Activated naive CD8-positive, alpha-beta T cell treated with anti-CD3 and anti-CD28 coated beads, Interleukin-2, amount 10 ng/mL, durations not matched to agents 7 days and 5 days (primary cell): Measurements from ENCODE around the gene PRKCA. TPM values are rescaled to one million over a fixed set of nuclear protein-coding genes. Genes with fewer than 3 reads are reported as not detected.

Experiments used
- ATAC-seq: fragments of 150-1000 bp; cut with Tn5 transposase; one replicate; pipeline ENCODE4 v1.10.0; 2021; ENCODE audit warnings: low read depth, moderate library complexity
- POLR2A ChIA-PET: fragments of 350-600 bp; sonication (Branson Sonifier 250); formaldehyde crosslinking; loops from one replicate; lab custom pipeline; 2021; ENCODE audit warnings: antibody characterized with exemption; lab: Charles Lee
- DNase-seq: peaks from one replicate; pipeline ENCODE4 v3.0.0; 2021
- H3K27ac Mint-ChIP-seq: one replicate; pipeline ENCODE4 v1.8.0; 2022; ENCODE audit warnings: mild to moderate bottlenecking, mixed read lengths
- H3K27me3 Mint-ChIP-seq: one replicate; pipeline ENCODE4 v1.8.0; 2022; ENCODE audit warnings: mild to moderate bottlenecking, moderate library complexity, mixed read lengths
- H3K36me3 Mint-ChIP-seq: one replicate; pipeline ENCODE4 v1.8.0; 2021; ENCODE audit warnings: mild to moderate bottlenecking, mixed read lengths
- H3K4me1 Mint-ChIP-seq: one replicate; pipeline ENCODE4 v1.8.0; 2021; ENCODE audit warnings: mixed read lengths
- H3K4me3 Mint-ChIP-seq: one replicate; pipeline ENCODE4 v1.8.0; 2022; ENCODE audit warnings: mild to moderate bottlenecking, moderate library complexity, mixed read lengths
- H3K9me3 Mint-ChIP-seq: one replicate; pipeline ENCODE4 v1.8.0; 2021; ENCODE audit warnings: mixed read lengths
- total RNA-seq, 2 experiments: library from RNA; stranded (reverse); gene quantifications; one replicate each; pipeline ENCODE4 v1.2.3, GENCODE V29; 2021

The PRKCA gene
- total RNA-seq, 2 experiments from 2014 or later, result 66.1 to 66.5 TPM

DNA sequence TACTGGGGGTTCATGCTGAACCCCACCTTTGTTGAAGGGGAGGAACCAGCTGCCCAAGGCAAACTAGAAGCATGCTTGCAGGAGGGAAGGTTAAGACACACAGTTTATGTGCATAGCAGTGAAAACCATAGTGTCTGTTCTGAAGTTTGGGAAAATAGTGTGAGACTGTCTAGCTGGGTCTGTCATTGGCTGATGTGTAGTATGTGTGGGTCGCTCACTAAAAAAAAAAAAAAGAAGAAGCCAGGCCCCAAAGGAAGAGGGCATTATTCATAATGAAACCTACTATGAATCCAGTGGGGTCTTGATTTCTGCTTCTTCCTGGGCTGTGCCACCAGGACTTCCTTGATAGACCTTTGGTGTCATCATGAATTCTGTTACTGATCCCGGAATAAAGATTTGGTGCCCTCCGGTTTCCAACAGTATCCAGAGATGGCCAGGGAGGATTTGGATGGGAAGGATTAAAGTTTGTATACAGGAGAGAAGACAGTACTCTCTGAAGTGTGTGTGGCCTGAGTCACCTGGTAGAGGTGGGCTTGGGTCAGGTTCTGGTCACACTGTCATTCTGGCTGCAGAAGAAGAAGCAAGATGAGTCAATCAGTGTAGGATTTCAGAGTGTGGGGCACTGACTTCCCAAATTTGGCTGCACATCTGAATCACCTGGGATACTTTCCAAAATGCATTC is 220.3 kb downstream of the PRKCA start:
- peaks cover 40% of the 10 kb centered on the region for H3K4me1 Mint-ChIP-seq
- ATAC-seq, result peak; percentile 23
- POLR2A ChIA-PET, result no interaction called here
- peaks cover 15% of the 10 kb centered on the region for H3K36me3 Mint-ChIP-seq
- H3K4me3 Mint-ChIP-seq, result peak overlapping the region; percentile 1
- no peaks in the 10 kb centered on the region for H3K9me3 Mint-ChIP-seq
- H3K27me3 Mint-ChIP-seq, result no peaks in the 10 kb centered on the region
- H3K27ac Mint-ChIP-seq, result no peak overlapping the region
- no peak for DNase-seq

DNA sequence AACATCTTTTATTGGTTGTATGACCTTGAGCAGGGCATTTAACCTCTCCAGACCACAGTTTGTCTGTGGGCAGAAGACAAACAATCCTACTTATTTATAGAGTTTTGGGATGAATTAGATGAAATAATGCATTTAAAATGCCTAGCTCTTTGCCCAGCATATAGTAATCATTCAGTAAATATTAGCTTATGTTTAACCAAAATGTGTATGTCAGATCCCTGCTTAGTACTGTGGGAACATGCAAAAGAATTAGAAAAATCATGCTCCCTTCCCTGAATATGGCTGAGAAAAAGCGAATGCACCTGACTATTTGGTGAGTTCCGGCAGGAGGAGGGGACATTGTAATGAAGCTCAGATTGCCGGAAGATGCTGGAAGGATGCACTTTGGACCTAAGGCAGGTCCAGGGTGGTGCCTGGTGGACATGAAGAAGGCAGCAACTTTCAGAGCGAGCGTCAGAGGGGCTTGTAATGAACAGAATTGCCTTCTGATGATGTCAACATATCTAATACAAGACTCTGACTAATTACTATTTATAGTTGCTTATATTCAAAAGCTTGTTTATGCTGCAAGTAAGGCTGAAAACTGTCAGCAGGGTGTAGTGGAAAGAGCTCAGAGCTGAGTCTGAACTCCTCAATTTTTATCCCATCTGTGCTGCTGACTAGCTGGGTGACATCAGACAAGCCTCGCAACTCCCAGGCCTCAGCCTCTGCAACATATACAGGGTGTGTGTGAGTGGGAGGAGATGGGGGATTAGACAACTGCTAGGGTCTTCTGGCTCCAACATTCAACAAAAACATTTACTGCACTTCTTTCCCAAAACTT is 221.2 kb downstream of the PRKCA start:
- H3K36me3 Mint-ChIP-seq, result peaks cover 20% of the 10 kb centered on the region
- H3K27ac Mint-ChIP-seq, result no peak overlapping the region
- H3K9me3 Mint-ChIP-seq, result no peaks in the 10 kb centered on the region
- ATAC-seq (no peak), DNase-seq (no peak)
- H3K4me3 Mint-ChIP-seq, result no peak overlapping the region
- no peaks in the 10 kb centered on the region for H3K27me3 Mint-ChIP-seq
- H3K4me1 Mint-ChIP-seq, result peaks cover 36% of the 10 kb centered on the region
- POLR2A ChIA-PET, result no interaction called here

DNA sequence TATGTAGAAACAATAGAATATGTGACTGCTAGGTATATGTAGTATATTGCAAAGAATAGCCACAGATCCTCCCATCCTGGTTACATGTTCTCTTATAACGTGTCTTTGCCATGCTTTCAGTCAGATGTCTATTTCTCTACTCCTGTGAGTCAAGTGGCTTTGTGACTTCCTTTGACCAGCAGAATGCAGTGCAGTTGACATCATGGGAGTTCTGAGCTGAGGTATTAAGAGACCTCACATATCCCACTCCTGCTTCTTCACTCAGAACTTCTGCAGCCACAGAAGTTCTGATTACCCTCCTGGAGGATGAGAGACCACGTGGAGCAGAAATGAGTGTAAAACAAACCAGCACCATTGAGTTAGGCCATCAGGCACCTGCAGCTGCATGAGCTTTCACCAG is 222.5 kb downstream of the PRKCA start:
- peaks cover 1% of the 10 kb centered on the region for H3K9me3 Mint-ChIP-seq
- H3K36me3 Mint-ChIP-seq, result peaks cover 22% of the 10 kb centered on the region
- H3K27ac Mint-ChIP-seq, result no peak overlapping the region
- no peak overlapping the region for H3K4me3 Mint-ChIP-seq
- H3K27me3 Mint-ChIP-seq, result no peaks in the 10 kb centered on the region
- POLR2A ChIA-PET, result no interaction called here
- ATAC-seq, result peak; percentile 19
- H3K4me1 Mint-ChIP-seq, result peaks cover 36% of the 10 kb centered on the region
- no peak for DNase-seq

DNA sequence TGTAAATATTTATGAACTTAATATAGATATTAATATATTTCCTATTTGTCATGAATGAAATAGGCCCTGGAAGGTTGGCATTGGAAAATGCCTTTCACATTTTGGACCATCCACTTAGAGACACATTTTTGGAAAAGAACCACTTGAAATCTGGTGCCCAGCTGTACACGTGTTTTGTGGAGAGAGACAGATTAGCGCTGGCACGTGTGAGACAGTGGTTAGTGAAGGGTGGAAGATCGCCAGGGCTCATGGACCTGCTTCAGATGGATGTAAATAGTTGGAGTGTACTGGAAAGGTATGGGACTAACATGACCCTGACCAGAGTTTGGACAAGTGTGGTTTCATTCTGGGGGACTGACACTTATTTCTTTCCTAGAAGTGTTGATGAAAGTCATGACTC is 222.9 kb downstream of the PRKCA start:
- Mint-ChIP-seq H3K9me3 (peaks cover 1% of the 10 kb centered on the region), H3K27ac (no peak overlapping the region), H3K36me3 (peaks cover 25% of the 10 kb centered on the region), H3K4me3 (no peak overlapping the region), H3K27me3 (no peaks in the 10 kb centered on the region), H3K4me1 (peaks cover 36% of the 10 kb centered on the region)
- POLR2A ChIA-PET, result no interaction called here
- DNase-seq (no peak), ATAC-seq (no peak)

DNA sequence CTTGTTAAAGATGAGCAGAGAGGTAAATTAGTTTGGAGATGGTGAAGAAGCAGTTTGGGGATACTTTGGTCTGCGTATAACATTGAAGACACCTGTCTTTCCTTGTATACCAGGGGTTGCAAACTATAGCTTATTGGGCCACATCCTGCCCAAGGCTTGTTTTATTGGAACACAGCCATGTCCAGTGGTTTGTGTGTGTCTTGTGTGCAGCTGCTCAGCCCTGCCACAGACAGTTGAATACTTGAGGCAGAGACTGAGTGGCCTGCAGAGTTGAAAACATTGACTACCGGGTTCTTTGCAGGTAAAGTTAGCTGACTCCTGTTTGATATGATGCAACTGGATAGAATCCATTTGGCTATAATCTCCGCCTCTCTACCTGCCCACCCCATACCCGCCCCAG is 224.4 kb downstream of the PRKCA start:
- ATAC-seq (peak; percentile 51), DNase-seq (no peak)
- Mint-ChIP-seq H3K27me3 (no peaks in the 10 kb centered on the region), H3K36me3 (peaks cover 25% of the 10 kb centered on the region), H3K4me3 (no peak overlapping the region), H3K27ac (peak overlapping the region; percentile 61), H3K4me1 (peaks cover 33% of the 10 kb centered on the region), H3K9me3 (peaks cover 1% of the 10 kb centered on the region)
- POLR2A ChIA-PET, result no interaction called here

DNA sequence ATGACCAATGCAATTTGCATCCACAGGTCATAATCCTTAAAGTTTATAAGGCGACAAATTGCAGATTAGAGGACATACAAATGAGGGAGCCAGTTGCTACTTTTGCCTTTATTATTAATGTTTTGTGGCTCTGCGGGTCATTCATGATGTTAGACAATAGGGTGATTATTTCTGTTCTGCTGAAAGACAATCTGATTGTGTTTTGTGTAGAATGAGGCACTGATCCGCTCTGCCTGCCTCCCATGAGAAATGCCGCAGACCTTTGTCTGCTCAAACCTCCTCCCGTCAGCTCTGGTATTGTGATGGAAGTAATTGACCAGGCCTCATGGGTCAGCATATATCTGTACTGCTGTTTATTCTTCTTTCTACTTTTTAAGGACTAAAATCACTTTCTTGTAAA is 224.9 kb downstream of the PRKCA start:
- Mint-ChIP-seq H3K4me1 (peaks cover 28% of the 10 kb centered on the region), H3K36me3 (peaks cover 22% of the 10 kb centered on the region), H3K27ac (no peak overlapping the region), H3K27me3 (no peaks in the 10 kb centered on the region), H3K9me3 (peaks cover 1% of the 10 kb centered on the region), H3K4me3 (no peak overlapping the region)
- ATAC-seq (no peak), DNase-seq (no peak)
- POLR2A ChIA-PET, result no interaction called here

DNA sequence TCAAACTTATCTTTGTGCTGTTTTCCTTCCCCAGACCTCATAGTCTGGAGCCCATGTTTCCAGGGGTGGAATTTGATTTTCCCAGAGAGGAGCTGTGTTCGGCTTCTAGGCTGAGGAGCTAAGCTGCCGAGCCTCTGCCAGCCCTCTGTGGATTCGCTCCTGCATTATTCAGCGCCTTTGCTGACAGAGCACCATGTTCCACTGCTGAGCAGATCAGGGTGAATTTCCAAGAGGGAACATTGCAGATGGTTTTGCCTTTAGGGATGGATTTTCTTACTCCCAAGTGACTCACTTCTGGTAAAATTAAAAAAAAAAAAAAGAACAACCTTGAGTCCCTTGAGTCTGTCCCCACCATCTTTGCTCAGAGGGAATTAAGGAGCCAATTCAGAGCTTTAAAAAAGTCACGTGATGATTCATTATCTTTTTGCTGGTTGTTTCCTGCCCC is 229.5 kb downstream of the PRKCA start:
- Mint-ChIP-seq H3K4me3 (no peak overlapping the region), H3K27me3 (no peaks in the 10 kb centered on the region), H3K4me1 (peaks cover 28% of the 10 kb centered on the region), H3K27ac (no peak overlapping the region), H3K9me3 (peaks cover 3% of the 10 kb centered on the region), H3K36me3 (peaks cover 26% of the 10 kb centered on the region)
- POLR2A ChIA-PET, result no interaction called here
- ATAC-seq (no peak), DNase-seq (no peak)

DNA sequence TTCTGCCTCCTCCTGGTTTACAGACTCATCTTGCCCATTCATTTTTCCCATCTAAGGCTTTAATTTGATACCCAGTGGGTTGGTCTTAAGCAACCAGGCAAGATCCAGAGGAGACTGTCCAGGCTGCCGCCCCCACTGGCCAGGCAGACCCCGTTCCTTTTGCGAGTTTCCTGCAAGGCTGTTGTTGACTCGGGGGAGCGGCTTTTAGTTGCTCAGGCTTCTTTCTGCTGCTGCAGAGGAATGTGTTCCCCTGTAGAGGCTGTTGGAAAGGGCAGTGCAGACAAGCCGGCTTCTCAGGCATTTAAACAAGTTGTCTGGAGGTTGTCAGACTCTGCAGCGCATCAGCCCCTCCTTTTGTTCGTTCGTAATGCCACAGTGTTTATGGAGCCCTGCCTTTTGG is 231.2 kb downstream of the PRKCA start:
- H3K27ac Mint-ChIP-seq, result no peak overlapping the region
- peaks cover 3% of the 10 kb centered on the region for H3K9me3 Mint-ChIP-seq
- no peak overlapping the region for H3K4me3 Mint-ChIP-seq
- peaks cover 21% of the 10 kb centered on the region for H3K36me3 Mint-ChIP-seq
- DNase-seq (no peak), ATAC-seq (no peak)
- POLR2A ChIA-PET, result interaction anchor here (0.6 kb wide), 1 partner anchor 1531 kb away, joined by 5 read pairs; no protein-coding TSS in a partner anchor
- peaks cover 31% of the 10 kb centered on the region for H3K4me1 Mint-ChIP-seq
- H3K27me3 Mint-ChIP-seq, result no peaks in the 10 kb centered on the region

DNA sequence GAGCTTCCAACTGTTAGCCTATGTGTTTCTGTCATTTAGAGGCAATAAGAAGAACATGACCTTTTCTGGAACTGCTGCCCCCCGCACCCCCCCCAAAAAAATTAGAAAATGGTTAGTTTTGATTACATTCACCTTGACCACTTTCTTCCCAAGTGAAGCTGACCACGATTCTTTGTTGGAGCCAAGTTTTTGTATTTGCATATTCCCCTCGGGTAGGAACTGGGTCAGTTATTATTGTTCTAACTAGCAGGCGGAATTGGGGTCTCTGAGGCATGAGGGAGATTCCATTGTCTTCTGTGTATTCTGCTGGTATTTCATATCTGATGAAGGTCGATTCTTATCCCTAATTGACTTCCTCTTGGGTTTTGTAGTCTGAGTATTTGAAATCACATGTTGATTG is 231.6 kb downstream of the PRKCA start:
- POLR2A ChIA-PET, result interaction anchor here (0.6 kb wide), 1 partner anchor 1531 kb away, joined by 5 read pairs; no protein-coding TSS in a partner anchor
- Mint-ChIP-seq H3K4me3 (no peak overlapping the region), H3K27ac (no peak overlapping the region), H3K36me3 (peaks cover 19% of the 10 kb centered on the region), H3K4me1 (peaks cover 31% of the 10 kb centered on the region), H3K9me3 (peaks cover 3% of the 10 kb centered on the region), H3K27me3 (no peaks in the 10 kb centered on the region)
- no peak for ATAC-seq
- DNase-seq, result no peak

DNA sequence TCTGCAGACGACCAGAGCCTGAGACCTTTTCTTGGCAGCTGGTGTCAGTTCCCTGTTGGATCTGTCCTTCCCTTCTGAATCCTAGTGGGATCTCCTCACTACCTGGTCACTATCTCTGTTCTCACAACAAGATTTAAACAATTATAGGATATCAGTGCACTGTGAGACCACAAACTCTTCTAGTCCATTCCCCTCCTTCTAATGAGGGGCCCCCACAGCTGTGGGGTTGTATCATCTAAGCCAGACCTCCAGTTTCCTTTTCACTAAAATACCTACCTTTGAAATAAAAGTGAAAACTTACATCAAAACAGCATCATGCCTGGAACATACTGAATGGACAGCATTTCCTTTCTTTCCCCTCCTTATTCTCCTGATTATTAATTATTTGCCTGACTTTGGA is 233.2 kb downstream of the PRKCA start:
- Mint-ChIP-seq H3K9me3 (peaks cover 2% of the 10 kb centered on the region), H3K27ac (no peak overlapping the region), H3K36me3 (peaks cover 13% of the 10 kb centered on the region), H3K27me3 (no peaks in the 10 kb centered on the region), H3K4me3 (no peak overlapping the region), H3K4me1 (peaks cover 32% of the 10 kb centered on the region)
- ATAC-seq (peak; percentile 30), DNase-seq (no peak)
- POLR2A ChIA-PET, result no interaction called here

DNA sequence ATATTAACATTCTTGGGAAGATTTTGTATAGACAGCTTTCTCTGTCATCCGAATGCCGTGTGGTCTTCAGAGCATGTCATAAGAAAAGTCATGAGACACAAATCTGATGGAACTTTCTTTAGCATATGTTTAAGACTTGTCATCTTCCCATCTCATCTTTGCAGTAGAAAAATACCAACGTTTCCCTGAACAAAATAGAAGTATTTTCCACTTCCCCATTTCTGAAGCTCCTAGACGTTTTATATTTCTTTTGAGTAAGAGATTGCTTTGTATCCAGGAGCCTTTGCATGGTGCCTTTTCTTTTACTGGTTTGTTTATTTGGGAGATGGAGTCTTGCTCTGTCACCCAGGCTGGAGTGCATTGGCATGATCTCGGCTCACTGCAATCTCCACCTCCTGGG is 235.1 kb downstream of the PRKCA start:
- Mint-ChIP-seq H3K27me3 (no peaks in the 10 kb centered on the region), H3K4me3 (no peak overlapping the region), H3K9me3 (peaks cover 2% of the 10 kb centered on the region), H3K4me1 (peaks cover 49% of the 10 kb centered on the region), H3K36me3 (peaks cover 16% of the 10 kb centered on the region), H3K27ac (no peak overlapping the region)
- DNase-seq (no peak), ATAC-seq (no peak)
- POLR2A ChIA-PET, result no interaction called here

DNA sequence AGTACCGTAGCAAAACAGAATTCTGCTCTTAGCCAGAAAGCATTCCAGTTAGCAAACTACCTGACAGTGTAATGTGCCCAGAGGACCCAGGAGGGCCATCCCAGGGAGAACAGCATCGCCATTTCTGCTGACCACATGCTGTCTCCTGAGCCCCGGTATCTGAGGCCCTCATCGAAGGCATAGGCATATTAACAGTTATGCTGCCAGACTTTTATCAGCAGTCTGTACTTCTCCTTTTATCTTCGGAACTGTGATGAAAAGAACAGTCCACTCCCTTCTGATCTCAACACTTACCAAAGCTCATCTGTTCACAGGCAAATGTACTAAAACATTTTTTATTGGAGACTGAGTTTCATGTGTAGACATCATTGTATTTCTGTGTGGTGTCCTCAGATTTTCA is 236.4 kb downstream of the PRKCA start:
- no peak for DNase-seq
- ATAC-seq, result no peak
- Mint-ChIP-seq H3K9me3 (peaks cover 2% of the 10 kb centered on the region), H3K27me3 (no peaks in the 10 kb centered on the region), H3K36me3 (peaks cover 19% of the 10 kb centered on the region), H3K4me1 (peaks cover 55% of the 10 kb centered on the region), H3K27ac (no peak overlapping the region), H3K4me3 (no peak overlapping the region)
- POLR2A ChIA-PET, result no interaction called here

DNA sequence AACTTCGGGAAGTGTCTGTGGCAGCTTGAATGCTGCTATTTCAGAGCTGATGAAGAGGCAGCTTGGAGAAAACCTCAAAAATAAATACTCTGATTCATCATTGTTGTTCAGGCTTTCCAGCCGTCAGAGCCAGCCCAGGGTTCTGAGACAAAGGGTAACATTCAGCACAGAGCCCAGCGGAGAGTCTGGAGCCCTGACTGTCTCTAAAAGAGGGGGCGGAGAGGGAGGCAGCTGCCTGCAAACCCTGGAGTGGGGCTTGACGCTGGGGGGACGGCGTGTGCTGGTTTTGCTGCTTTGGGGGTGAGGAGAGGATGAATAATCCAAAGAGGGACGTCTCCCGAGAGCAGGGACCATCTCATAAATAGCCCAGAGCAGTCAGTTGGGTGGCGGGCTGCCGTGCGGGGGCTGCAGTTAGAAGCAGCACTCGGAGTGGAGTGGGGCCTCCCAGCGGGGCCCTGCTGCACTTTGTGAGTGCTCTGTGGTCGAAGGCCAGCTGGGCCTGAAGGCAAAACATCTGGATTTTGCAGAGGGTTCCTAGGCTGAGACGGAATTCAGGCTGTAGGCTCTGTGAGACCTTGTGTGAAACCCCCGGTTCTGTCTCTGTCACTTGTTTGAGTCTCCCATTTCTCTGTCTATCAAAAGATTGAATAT is 237.8 kb downstream of the PRKCA start:
- Mint-ChIP-seq H3K4me3 (no peak overlapping the region), H3K36me3 (peaks cover 16% of the 10 kb centered on the region), H3K27me3 (no peaks in the 10 kb centered on the region), H3K27ac (no peak overlapping the region), H3K4me1 (peaks cover 46% of the 10 kb centered on the region), H3K9me3 (no peaks in the 10 kb centered on the region)
- POLR2A ChIA-PET, result no interaction called here
- ATAC-seq (no peak), DNase-seq (no peak)
